Activated naive CD8-positive, alpha-beta T cell treated with anti-CD3 and anti-CD28 coated beads for 36 hours (primary cell): Measurements from ENCODE around the gene MRPL11. TPM values are rescaled to one million over a fixed set of nuclear protein-coding genes. Genes with fewer than 3 reads are reported as not detected.

ENCODE experiments used
- DNase-seq: peaks from one replicate; pipeline ENCODE4 v3.0.0; 2021
- H3K27ac Mint-ChIP-seq: one replicate; pipeline ENCODE4 v1.8.0; 2022; ENCODE audit warnings: mild to moderate bottlenecking, moderate library complexity, mixed read lengths
- H3K27me3 Mint-ChIP-seq: one replicate; pipeline ENCODE4 v1.8.0; 2022; ENCODE audit warnings: mild to moderate bottlenecking, mixed read lengths
- H3K36me3 Mint-ChIP-seq: one replicate; pipeline ENCODE4 v1.8.0; 2021; ENCODE audit warnings: mild to moderate bottlenecking, mixed read lengths
- H3K4me1 Mint-ChIP-seq: one replicate; pipeline ENCODE4 v1.8.0; 2021; ENCODE audit warnings: mixed read lengths
- H3K4me3 Mint-ChIP-seq: one replicate; pipeline ENCODE4 v1.8.0; 2022; ENCODE audit warnings: mild to moderate bottlenecking, moderate library complexity, mixed read lengths
- H3K9me3 Mint-ChIP-seq: one replicate; pipeline ENCODE4 v1.8.0; 2022; ENCODE audit warnings: mixed read lengths
- total RNA-seq, 2 experiments: library from RNA; stranded (reverse); gene quantifications; one replicate each; pipeline ENCODE4 v1.2.3, GENCODE V29; 2021

MRPL11 gene
- total RNA-seq, 2 experiments from 2014 or later = 159 to 161 TPM

- no peak for DNase-seq
- H3K27me3 Mint-ChIP-seq = peaks cover 4% of the 10 kb centered on the region
- peaks cover 15% of the 10 kb centered on the region for H3K36me3 Mint-ChIP-seq
- no peak overlapping the region for H3K27ac Mint-ChIP-seq
- H3K4me1 Mint-ChIP-seq = peaks cover 4% of the 10 kb centered on the region
- peaks cover 3% of the 10 kb centered on the region for H3K9me3 Mint-ChIP-seq
- H3K4me3 Mint-ChIP-seq = no peak overlapping the region
Observed at GRCh38 chr11:66426314-66426713, 12.3 kb downstream of the MRPL11 start.

DNA sequence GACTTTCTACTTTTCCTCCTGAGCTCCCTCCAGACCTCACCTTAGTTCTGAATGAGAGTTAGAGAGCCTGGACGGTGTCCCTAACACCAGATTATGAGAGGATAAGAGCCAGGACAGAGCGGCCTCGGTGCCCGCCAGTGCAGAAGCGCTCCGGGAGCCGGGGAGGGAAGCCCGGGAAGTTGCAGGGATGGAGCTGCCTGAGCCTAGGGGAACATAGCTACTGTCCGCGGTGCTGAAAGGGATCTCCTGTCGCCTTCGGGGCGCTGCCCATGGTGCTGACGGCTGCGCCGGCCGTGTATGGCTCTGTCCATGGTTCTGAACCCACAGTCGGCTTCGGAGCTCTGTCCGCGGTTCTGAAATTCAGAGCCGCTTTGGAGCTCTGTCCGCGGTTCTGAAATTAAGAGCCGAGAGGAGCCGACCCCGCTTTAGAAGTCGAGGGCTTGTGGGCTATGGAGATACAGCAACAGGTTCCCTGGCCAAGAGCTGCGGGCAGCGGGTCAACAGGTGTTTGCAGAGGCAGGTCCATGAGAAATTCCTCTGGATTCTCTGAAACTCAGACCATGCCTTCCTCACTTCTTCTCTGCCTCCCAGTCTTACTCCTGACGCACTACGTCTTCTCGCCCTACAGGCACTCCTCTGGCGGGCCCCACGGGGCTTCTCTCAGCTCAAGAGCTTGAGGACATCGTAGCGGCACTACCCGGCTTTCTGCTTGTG, 17.0 kb downstream of the MRPL11 start:
- H3K27ac Mint-ChIP-seq = no peak overlapping the region
- H3K36me3 Mint-ChIP-seq = no peaks in the 10 kb centered on the region
- H3K4me1 Mint-ChIP-seq = peaks cover 25% of the 10 kb centered on the region
- no peak overlapping the region for H3K4me3 Mint-ChIP-seq
- peaks cover 3% of the 10 kb centered on the region for H3K9me3 Mint-ChIP-seq
- H3K27me3 Mint-ChIP-seq = peaks cover 45% of the 10 kb centered on the region
- peak; percentile 82 for DNase-seq

GRCh38 chr11:66420671-66421476, 17.8 kb downstream of the MRPL11 start, which contains the start of gene NPAS4:
TSS of gene NPAS4 (plus strand) at chr11:66421035. CDS start at chr11:66421180, 145 bp downstream.
- no peak within 1 kb of the TSS for H3K27ac Mint-ChIP-seq
- H3K4me1 Mint-ChIP-seq = peaks cover 27% of the 10 kb centered on the region
- peaks cover 53% of the 10 kb centered on the region for H3K27me3 Mint-ChIP-seq

GRCh38 chr11:66419825-66420224, 18.8 kb downstream of the MRPL11 start:
- no peak overlapping the region for H3K27ac Mint-ChIP-seq
- peak; percentile 22 for DNase-seq
- no peak overlapping the region for H3K4me3 Mint-ChIP-seq
- H3K27me3 Mint-ChIP-seq = peaks cover 63% of the 10 kb centered on the region
- no peaks in the 10 kb centered on the region for H3K36me3 Mint-ChIP-seq
- peaks cover 3% of the 10 kb centered on the region for H3K9me3 Mint-ChIP-seq
- peaks cover 27% of the 10 kb centered on the region for H3K4me1 Mint-ChIP-seq

More at GRCh38 chr11:66420671-66421476, 17.8 kb downstream of the MRPL11 start, which contains the start of gene NPAS4:
- peak; percentile 9 for DNase-seq
- H3K4me3 Mint-ChIP-seq = no peak within 1 kb of the TSS
- H3K36me3 Mint-ChIP-seq = no peaks in the 10 kb centered on the region
- peaks cover 3% of the 10 kb centered on the region for H3K9me3 Mint-ChIP-seq

DNA sequence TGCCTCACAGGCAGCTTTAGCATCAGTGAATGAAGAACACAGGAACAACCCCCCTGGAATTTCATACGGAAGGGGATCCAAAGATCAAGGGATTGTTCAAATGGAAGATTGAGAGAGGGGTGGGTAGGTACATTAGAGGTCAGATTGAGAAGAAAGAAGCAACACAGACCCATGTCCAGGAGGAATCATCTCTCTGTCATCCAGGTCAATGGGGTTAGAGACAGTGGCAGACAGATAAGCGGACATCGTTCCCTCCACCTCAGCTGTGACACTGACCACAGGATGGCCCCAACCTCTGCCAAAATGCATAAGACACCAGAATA, 19.7 kb downstream of the MRPL11 start:
- H3K4me3 Mint-ChIP-seq = no peak overlapping the region
- DNase-seq = no peak
- H3K27ac Mint-ChIP-seq = no peak overlapping the region
- peaks cover 27% of the 10 kb centered on the region for H3K4me1 Mint-ChIP-seq
- peaks cover 72% of the 10 kb centered on the region for H3K27me3 Mint-ChIP-seq
- H3K9me3 Mint-ChIP-seq = peaks cover 3% of the 10 kb centered on the region
- no peaks in the 10 kb centered on the region for H3K36me3 Mint-ChIP-seq

GRCh38 chr11:66418168-66418985, 20.3 kb downstream of the MRPL11 start:
- Mint-ChIP-seq H3K27me3 (peaks cover 77% of the 10 kb centered on the region), H3K9me3 (peaks cover 3% of the 10 kb centered on the region), H3K4me1 (peaks cover 27% of the 10 kb centered on the region), H3K27ac (no peak overlapping the region), H3K36me3 (no peaks in the 10 kb centered on the region), H3K4me3 (peak overlapping the region; percentile 37)
- DNase-seq = peak; percentile 80

DNA sequence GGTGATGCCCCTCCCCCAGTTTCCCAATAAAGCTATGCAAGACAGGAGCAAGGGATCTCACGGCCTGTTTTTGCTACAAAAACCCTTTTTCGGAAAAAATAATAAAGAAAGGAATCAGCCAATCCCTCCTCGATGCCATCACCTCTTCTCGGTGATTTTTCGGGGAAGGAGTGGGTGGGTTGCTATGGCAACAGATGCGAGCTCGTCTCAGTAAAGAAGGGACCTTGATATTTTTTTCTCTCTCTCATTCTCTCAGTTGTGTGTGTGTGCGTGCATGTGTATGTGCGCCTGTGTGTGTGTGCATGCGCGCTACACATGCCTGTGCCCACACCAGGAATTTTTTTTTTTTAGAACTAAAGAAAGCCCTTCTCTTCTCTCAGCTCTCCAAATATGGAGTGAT, 21.6 kb downstream of the MRPL11 start:
- no peaks in the 10 kb centered on the region for H3K9me3 Mint-ChIP-seq
- peaks cover 27% of the 10 kb centered on the region for H3K4me1 Mint-ChIP-seq
- DNase-seq = peak; percentile 31
- no peak overlapping the region for H3K4me3 Mint-ChIP-seq
- peaks cover 85% of the 10 kb centered on the region for H3K27me3 Mint-ChIP-seq
- H3K36me3 Mint-ChIP-seq = no peaks in the 10 kb centered on the region
- no peak overlapping the region for H3K27ac Mint-ChIP-seq

- no peaks in the 10 kb centered on the region for H3K9me3 Mint-ChIP-seq
- peaks cover 79% of the 10 kb centered on the region for H3K27me3 Mint-ChIP-seq
- no peak overlapping the region for H3K4me3 Mint-ChIP-seq
Observed at GRCh38 chr11:66415423-66415822, 23.2 kb downstream of the MRPL11 start.

DNA sequence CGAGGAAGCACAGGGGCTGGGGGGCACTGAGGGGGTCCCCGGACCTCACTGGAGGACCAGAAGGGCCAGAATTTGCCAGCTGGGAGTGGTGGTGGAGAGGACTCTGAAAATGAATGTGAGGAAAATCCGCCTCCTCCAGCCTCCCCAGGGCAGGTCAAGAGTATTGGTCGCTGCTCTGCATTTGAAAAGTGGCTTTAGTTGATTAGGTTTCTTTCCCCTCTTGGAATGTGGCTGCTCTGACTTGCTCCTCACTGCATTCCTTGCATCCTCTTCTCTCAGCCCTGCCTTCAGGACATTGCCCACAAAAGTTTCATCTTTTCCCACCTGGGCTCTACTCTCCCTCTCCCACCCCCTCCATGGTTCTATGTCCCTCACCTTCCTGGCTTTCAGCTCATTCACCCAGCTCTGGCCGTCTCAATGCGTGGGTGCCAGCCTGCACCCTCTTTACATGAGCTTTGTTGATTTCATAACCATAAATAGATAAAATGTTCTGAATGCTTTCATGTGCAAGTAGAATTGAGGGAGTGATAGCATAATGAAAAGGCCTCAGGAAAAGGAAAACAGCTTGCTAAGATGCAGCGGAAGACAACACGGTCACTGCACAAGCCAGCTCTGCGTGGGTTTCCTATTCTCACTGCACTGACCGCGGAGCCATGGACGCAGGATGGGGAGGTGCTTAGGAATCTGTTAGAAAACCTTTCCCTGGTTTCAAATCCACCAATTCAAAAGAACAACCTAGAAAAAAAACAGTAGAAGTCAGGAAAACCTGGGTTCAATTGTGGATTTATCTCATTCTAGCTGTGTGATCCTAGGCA, 24.3 kb downstream of the MRPL11 start:
- Mint-ChIP-seq H3K27me3 (peaks cover 76% of the 10 kb centered on the region), H3K4me3 (no peak overlapping the region), H3K27ac (no peak overlapping the region), H3K36me3 (no peaks in the 10 kb centered on the region), H3K4me1 (peaks cover 26% of the 10 kb centered on the region), H3K9me3 (no peaks in the 10 kb centered on the region)
- no peak for DNase-seq

More at GRCh38 chr11:66415423-66415822, 23.2 kb downstream of the MRPL11 start:
- Mint-ChIP-seq H3K4me1 (peaks cover 27% of the 10 kb centered on the region), H3K27ac (no peak overlapping the region), H3K36me3 (no peaks in the 10 kb centered on the region)
- no peak for DNase-seq

DNA sequence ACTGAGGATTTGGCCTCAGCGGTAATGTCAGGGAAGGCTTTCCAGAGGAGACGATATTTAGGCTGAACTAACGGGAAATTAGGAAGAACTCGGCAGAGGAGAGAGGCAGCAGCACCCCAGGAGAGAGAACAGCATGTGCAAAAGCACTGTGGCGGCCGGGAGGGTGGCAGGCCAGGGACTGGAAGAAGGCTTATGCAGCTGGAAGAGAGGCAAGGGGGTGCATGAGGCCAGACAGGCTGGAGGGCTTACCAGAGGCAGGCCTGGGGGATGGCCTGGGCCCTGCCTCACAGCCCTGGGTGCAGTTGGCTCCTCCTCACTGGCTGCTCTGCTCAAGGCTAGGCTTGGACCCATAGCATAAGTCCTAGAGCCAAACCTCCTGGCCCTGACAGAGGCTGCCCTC, 25.5 kb downstream of the MRPL11 start:
- no peak for DNase-seq
- no peaks in the 10 kb centered on the region for H3K36me3 Mint-ChIP-seq
- no peak overlapping the region for H3K27ac Mint-ChIP-seq
- peaks cover 64% of the 10 kb centered on the region for H3K27me3 Mint-ChIP-seq
- peaks cover 16% of the 10 kb centered on the region for H3K4me1 Mint-ChIP-seq
- H3K4me3 Mint-ChIP-seq = no peak overlapping the region
- no peaks in the 10 kb centered on the region for H3K9me3 Mint-ChIP-seq

DNA sequence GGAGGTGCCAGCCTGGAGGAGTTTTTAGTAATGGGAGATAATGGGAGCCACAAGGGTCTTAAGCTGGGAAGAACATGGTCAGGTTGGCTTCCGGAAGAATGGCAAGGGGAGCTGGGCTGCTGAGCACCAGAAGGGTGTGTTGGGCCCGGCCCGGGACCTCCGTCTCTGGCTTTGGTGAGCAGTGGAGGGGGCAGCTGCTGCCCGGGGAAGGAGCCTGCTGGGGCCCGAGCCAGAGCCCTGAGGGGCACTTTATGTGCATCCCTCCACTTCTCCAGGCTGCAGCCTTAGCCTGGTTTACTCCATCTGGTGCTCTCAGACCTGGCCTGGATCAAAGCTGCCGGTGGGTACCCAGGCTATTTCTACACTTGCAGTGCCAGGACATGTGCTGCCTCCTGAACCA, 26.5 kb downstream of the MRPL11 start:
- Mint-ChIP-seq H3K4me1 (peaks cover 5% of the 10 kb centered on the region), H3K27me3 (peaks cover 54% of the 10 kb centered on the region), H3K36me3 (no peaks in the 10 kb centered on the region), H3K4me3 (no peak overlapping the region), H3K9me3 (no peaks in the 10 kb centered on the region), H3K27ac (no peak overlapping the region)
- no peak for DNase-seq

DNA sequence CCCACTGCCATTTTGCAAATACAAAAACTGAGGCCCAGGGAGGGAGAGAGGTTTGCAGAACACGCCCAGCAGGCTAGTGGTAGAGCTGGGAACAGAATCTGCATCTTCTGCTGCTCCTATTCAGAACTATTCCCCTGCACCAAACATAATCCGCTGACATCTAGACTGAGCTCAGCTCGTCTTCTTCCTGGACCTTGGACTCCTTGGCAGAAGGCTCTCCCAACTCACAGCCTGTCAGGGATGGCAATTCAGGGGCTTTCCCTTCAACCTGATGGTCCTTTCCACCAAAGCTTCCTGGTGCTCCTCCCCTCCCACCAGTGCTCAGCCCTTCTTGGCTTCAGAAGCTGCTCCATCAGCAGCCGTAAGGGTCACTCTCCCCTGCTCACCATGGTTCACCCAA, 27.3 kb downstream of the MRPL11 start:
- no peak for DNase-seq
- H3K27ac Mint-ChIP-seq = no peak overlapping the region
- no peak overlapping the region for H3K4me3 Mint-ChIP-seq
- H3K27me3 Mint-ChIP-seq = peaks cover 46% of the 10 kb centered on the region
- H3K4me1 Mint-ChIP-seq = no peaks in the 10 kb centered on the region
- no peaks in the 10 kb centered on the region for H3K9me3 Mint-ChIP-seq
- H3K36me3 Mint-ChIP-seq = no peaks in the 10 kb centered on the region

GRCh38 chr11:66410191-66410590, 28.5 kb downstream of the MRPL11 start:
- no peak overlapping the region for H3K4me3 Mint-ChIP-seq
- no peaks in the 10 kb centered on the region for H3K9me3 Mint-ChIP-seq
- no peaks in the 10 kb centered on the region for H3K4me1 Mint-ChIP-seq
- no peak for DNase-seq
- H3K27me3 Mint-ChIP-seq = peaks cover 41% of the 10 kb centered on the region
- no peaks in the 10 kb centered on the region for H3K36me3 Mint-ChIP-seq
- H3K27ac Mint-ChIP-seq = no peak overlapping the region

- Mint-ChIP-seq H3K27me3 (peaks cover 35% of the 10 kb centered on the region), H3K4me3 (no peak overlapping the region), H3K4me1 (no peaks in the 10 kb centered on the region), H3K36me3 (no peaks in the 10 kb centered on the region), H3K9me3 (no peaks in the 10 kb centered on the region), H3K27ac (no peak overlapping the region)
- no peak for DNase-seq
Observed at GRCh38 chr11:66409226-66409625, 29.4 kb downstream of the MRPL11 start.
